GM10266 (cell line): ENCODE results near the gene PRKG1.

ENCODE experiments used
- DNase-seq: peaks from one replicate; pipeline ENCODE4 v3.0.0; 2012; ENCODE audit errors: extremely low spot score
- CTCF ChIP-seq: IDR thresholded peaks from 2 replicates; pipeline ENCODE4 v1.5.1; 2012; ENCODE audit warnings: mild to moderate bottlenecking, low read depth; ENCODE audit not compliant: control insufficient read depth, insufficient read depth; ENCODE audit errors: missing control alignments

Gene PRKG1

GRCh38 chr10:52279546-52279945 lies 1205.3 kb downstream of the PRKG1 start:
- no peak for TF ChIP-seq CTCF
- no peak for DNase-seq

- no peak for TF ChIP-seq CTCF
- DNase-seq = no peak
Measured at GRCh38 chr10:52280051-52280450, 1205.8 kb downstream of the PRKG1 start.

- DNase-seq = no peak
- no peak for TF ChIP-seq CTCF
Measured at GRCh38 chr10:52283174-52283573, 1208.9 kb downstream of the PRKG1 start.

- TF ChIP-seq CTCF = no peak
- DNase-seq = no peak
Measured at GRCh38 chr10:52284416-52285013, 1210.2 kb downstream of the PRKG1 start.

GRCh38 chr10:52287866-52288265 lies 1213.6 kb downstream of the PRKG1 start:
- DNase-seq = no peak
- no peak for TF ChIP-seq CTCF

- no peak for TF ChIP-seq CTCF
- DNase-seq = no peak
Measured at GRCh38 chr10:52297747-52298146, 1223.5 kb downstream of the PRKG1 start.

GRCh38 chr10:52300599-52301277 lies 1226.5 kb downstream of the PRKG1 start:
- no peak for TF ChIP-seq CTCF
- DNase-seq = no peak
